ENCODE results near the gene UBALD2. TPM values are rescaled to one million over a fixed set of nuclear protein-coding genes. Genes with fewer than 3 reads are reported as not detected.

Gene UBALD2
- total RNA-seq, 2 donors from 2014 or later, result 36.0 to 46.0 TPM

DNA sequence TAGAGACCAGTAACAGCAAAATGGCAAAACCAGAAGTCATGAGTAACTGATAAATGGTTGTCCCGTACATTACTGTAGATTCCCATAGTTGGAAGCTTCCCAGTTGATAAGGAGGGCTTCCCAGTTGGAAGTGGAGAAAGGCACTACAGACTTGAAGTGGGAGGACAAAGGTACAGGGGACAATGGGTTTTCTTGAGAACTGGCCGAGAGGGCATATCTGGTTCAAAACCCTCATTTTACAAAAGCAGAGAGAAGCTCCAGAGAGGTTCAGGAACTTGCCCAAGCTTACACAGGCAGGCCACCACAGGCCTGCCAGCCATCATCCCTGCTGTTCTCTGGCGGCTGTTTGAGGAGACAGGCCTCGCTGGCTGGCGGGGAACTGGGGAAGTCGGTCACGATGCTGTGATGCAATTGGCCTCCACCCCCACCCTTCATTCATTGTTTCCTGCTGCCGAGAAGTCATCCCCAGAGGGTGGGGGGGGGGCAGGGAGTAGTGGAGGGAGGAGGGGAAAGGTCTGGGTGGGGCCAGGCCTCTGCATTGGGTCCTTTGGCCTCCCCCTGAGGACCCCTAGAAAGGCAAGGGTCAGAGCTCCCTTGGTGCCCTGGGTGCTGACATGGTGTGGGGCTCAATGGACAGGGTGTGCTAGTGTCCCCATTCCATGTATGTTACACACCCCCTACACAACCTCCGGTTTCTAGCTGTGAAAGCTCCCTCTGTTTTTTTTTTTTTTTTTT is 3.0 kb downstream of the UBALD2 start:
- Histone ChIP-seq H3K27me3 (ENCODE audit: control insufficient read depth, insufficient read depth, low read length, poor library complexity, severe bottlenecking) (no peaks in the 10 kb centered on the region), H3K36me3 (ENCODE audit: control insufficient read depth, insufficient read depth, low read length) (peaks cover 18% of the 10 kb centered on the region), H3K9me3 (ENCODE audit: control insufficient read depth, low read length) (no peaks in the 10 kb centered on the region), H3K4me1 (ENCODE audit: control insufficient read depth, insufficient read depth, low read length) (peaks cover 19% of the 10 kb centered on the region), H3K9ac (ENCODE audit: extremely low read depth, low read length, poor library complexity, severe bottlenecking) (no peak overlapping the region), H3K27ac (ENCODE audit: low read depth, low read length) (peak overlapping the region; percentile 47), H3K4me3 (ENCODE audit: low read length) (peak overlapping the region; percentile 12)
- Mint-ChIP-seq H3K4me3 (peak overlapping the region; percentile 37), H3K27ac (peak overlapping the region; percentile 78), H3K27me3 (ENCODE audit: insufficient read depth) (no peaks in the 10 kb centered on the region), H3K36me3 (ENCODE audit: low read depth) (peaks cover 14% of the 10 kb centered on the region), H3K9me3 (no peaks in the 10 kb centered on the region), H3K4me1 (peaks cover 23% of the 10 kb centered on the region)
- DNase-seq, result no peak
- WGBS, 2 experiments (ENCODE audit: insufficient coverage in 1 of 2, insufficient read length in 1 of 2), result 82 to 87% methylated on average over 3 to 9 of the region's 9 CpGs
- no peak for TF ChIP-seq CTCF (conservative IDR thresholded peaks at IDR 0.05)

GRCh38 chr17:76268991-76269981 is 4.1 kb downstream of the UBALD2 start:
- H3K27me3 Mint-ChIP-seq (ENCODE audit: insufficient read depth), result no peaks in the 10 kb centered on the region
- H3K27ac Mint-ChIP-seq, result peak overlapping the region; percentile 72
- 90 to 95% methylated on average over 9 to 12 of the region's 12 CpGs for WGBS, 2 experiments (ENCODE audit: insufficient coverage in 1 of 2, insufficient read length in 1 of 2)
- peaks cover 18% of the 10 kb centered on the region for H3K36me3 ChIP-seq (ENCODE audit: control insufficient read depth, insufficient read depth, low read length)
- TF ChIP-seq CTCF (conservative IDR thresholded peaks at IDR 0.05), result no peak
- H3K36me3 Mint-ChIP-seq (ENCODE audit: low read depth), result peaks cover 14% of the 10 kb centered on the region
- no peaks in the 10 kb centered on the region for H3K27me3 ChIP-seq (ENCODE audit: control insufficient read depth, insufficient read depth, low read length, poor library complexity, severe bottlenecking)
- H3K9me3 Mint-ChIP-seq, result no peaks in the 10 kb centered on the region
- H3K9ac ChIP-seq (ENCODE audit: extremely low read depth, low read length, poor library complexity, severe bottlenecking), result no peak overlapping the region
- peaks cover 19% of the 10 kb centered on the region for H3K4me1 ChIP-seq (ENCODE audit: control insufficient read depth, insufficient read depth, low read length)
- DNase-seq, result no peak
- H3K27ac ChIP-seq (ENCODE audit: low read depth, low read length), result no peak overlapping the region
- H3K4me1 Mint-ChIP-seq, result peaks cover 18% of the 10 kb centered on the region
- no peaks in the 10 kb centered on the region for H3K9me3 ChIP-seq (ENCODE audit: control insufficient read depth, low read length)
- no peak overlapping the region for H3K4me3 ChIP-seq (ENCODE audit: low read length)
- no peak overlapping the region for H3K4me3 Mint-ChIP-seq

DNA sequence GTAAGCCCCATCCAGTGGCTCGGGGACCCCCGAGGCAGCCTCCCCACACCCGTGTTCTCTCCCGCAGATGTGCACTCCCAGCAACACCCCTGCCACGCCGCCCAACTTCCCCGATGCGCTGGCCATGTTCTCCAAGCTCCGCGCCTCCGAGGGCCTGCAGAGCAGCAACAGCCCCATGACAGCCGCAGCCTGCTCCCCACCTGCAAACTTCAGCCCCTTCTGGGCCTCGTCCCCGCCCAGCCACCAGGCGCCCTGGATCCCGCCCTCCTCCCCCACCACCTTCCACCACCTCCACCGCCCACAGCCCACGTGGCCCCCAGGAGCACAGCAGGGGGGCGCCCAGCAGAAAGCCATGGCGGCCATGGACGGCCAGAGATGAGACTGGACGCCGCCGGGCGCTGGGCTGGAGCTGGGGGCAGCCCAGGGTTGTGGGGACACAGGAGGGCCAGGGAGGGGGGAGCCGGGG is 5.0 kb downstream of the UBALD2 start:
- Histone ChIP-seq H3K27me3 (ENCODE audit: control insufficient read depth, insufficient read depth, low read length, poor library complexity, severe bottlenecking) (no peaks in the 10 kb centered on the region), H3K9me3 (ENCODE audit: control insufficient read depth, low read length) (no peaks in the 10 kb centered on the region), H3K9ac (ENCODE audit: extremely low read depth, low read length, poor library complexity, severe bottlenecking) (no peak overlapping the region), H3K36me3 (ENCODE audit: control insufficient read depth, insufficient read depth, low read length) (peaks cover 18% of the 10 kb centered on the region), H3K4me1 (ENCODE audit: control insufficient read depth, insufficient read depth, low read length) (peaks cover 19% of the 10 kb centered on the region), H3K27ac (ENCODE audit: low read depth, low read length) (no peak overlapping the region), H3K4me3 (ENCODE audit: low read length) (no peak overlapping the region)
- Mint-ChIP-seq H3K36me3 (ENCODE audit: low read depth) (peaks cover 14% of the 10 kb centered on the region), H3K27ac (no peak overlapping the region), H3K9me3 (no peaks in the 10 kb centered on the region), H3K4me1 (peaks cover 18% of the 10 kb centered on the region), H3K4me3 (no peak overlapping the region), H3K27me3 (ENCODE audit: insufficient read depth) (no peaks in the 10 kb centered on the region)
- TF ChIP-seq CTCF (conservative IDR thresholded peaks at IDR 0.05), result no peak
- no peak for DNase-seq
- WGBS, 2 experiments (ENCODE audit: insufficient coverage in 1 of 2, insufficient read length in 1 of 2), result 94 to 100% methylated on average over 3 to 23 of the region's 26 CpGs

Measured in endodermal cell (in vitro differentiated cells).